Measurements from ENCODE around the gene RUNX2.

Gene RUNX2

GRCh38 chr6:45535933-45536332, 207.8 kb downstream of the RUNX2 start:
- no peaks in the 10 kb centered on the region; the same call in 1 of the 2 replicates for H3K27me3 ChIP-seq (replicated peaks; ENCODE audit: control insufficient read depth, insufficient read depth, low read length)
- no peaks in the 10 kb centered on the region for H3K36me3 ChIP-seq (ENCODE audit: control insufficient read depth, insufficient read depth, low read length)
- DNase-seq (ENCODE audit: extremely low read depth, insufficient read length): no peak
- TF ChIP-seq, protein P1, sequence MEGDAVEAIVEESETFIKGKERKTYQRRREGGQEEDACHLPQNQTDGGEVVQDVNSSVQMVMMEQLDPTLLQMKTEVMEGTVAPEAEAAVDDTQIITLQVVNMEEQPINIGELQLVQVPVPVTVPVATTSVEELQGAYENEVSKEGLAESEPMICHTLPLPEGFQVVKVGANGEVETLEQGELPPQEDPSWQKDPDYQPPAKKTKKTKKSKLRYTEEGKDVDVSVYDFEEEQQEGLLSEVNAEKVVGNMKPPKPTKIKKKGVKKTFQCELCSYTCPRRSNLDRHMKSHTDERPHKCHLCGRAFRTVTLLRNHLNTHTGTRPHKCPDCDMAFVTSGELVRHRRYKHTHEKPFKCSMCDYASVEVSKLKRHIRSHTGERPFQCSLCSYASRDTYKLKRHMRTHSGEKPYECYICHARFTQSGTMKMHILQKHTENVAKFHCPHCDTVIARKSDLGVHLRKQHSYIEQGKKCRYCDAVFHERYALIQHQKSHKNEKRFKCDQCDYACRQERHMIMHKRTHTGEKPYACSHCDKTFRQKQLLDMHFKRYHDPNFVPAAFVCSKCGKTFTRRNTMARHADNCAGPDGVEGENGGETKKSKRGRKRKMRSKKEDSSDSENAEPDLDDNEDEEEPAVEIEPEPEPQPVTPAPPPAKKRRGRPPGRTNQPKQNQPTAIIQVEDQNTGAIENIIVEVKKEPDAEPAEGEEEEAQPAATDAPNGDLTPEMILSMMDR (IDR thresholded peaks at IDR 0.05; ENCODE audit: insufficient read depth, low read length, poor library complexity, severe bottlenecking): no peak
- no peak overlapping the region for H3K4me3 ChIP-seq (replicated peaks; ENCODE audit: low read depth, low read length)

DNA sequence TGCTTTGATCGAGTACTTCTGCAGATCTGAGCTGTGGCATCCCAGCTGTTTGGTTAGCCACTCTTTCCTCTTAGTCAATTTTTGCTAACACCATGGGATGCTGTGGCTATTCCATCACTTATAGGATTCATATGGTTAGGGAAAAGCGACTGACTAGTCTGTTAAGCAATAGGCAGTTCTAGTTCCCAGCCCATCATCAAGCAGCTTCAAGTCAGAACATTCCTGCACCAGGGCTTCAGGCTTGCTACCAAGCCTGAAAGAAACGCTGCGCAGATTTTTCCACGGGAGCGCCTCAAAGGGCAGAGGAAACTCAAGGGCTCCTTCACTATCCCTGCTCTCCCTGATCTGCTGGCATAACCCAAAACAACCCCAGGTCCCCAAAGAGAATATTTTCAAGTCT, 209.4 kb downstream of the RUNX2 start:
- H3K4me3 ChIP-seq (replicated peaks; ENCODE audit: low read depth, low read length): no peak overlapping the region
- no peaks in the 10 kb centered on the region; the same call in 1 of the 2 replicates for H3K27me3 ChIP-seq (replicated peaks; ENCODE audit: control insufficient read depth, insufficient read depth, low read length)
- TF ChIP-seq, protein P1 (IDR thresholded peaks at IDR 0.05; ENCODE audit: insufficient read depth, low read length, poor library complexity, severe bottlenecking): no peak
- DNase-seq (ENCODE audit: extremely low read depth, insufficient read length): no peak
- H3K36me3 ChIP-seq (ENCODE audit: control insufficient read depth, insufficient read depth, low read length): no peaks in the 10 kb centered on the region

DNA sequence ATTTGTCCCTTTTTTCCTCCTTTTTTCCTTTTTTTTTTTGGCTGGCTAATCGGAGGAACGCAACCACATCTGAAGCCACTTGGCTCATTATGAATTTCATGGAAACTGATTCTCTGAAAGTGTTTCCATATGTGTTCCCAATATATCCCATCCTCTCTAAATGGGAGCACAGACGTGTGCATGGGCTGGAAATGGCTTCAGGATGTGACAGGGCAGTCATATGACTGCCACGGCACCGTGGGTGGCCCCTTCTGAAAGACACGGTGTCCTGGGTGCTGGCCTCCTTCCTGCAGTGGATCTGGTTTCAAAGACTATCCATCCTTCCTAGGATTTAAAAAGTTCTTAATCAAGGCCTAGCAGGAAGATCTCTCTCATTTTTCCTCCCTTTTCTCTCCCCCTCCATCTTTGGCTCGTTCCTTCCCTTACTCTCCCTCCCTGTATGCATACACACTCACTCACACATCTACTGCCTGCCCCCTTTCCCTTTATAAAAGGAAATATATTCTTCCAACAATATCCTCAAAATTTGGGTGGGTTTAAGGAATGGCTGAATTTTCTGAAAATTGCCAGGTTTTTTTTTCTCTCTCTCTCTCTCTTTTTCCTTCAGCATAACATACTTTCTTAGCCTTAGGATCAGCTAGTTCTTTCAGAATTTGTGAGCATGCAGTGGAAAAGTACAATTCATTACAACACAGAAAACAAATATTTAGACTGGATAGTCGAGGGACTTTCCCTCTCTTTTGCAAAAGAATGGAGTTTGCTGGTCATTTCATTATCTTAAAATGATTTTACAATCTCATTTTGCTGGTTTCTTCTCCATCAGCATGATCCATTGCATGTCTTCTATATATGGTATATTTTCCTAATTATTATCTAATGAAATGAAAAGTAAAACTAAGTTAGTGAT, 210.8 kb downstream of the RUNX2 start:
- no peak overlapping the region for H3K4me3 ChIP-seq (replicated peaks; ENCODE audit: low read depth, low read length)
- no peaks in the 10 kb centered on the region for H3K36me3 ChIP-seq (ENCODE audit: control insufficient read depth, insufficient read depth, low read length)
- H3K27me3 ChIP-seq (replicated peaks; ENCODE audit: control insufficient read depth, insufficient read depth, low read length): no peaks in the 10 kb centered on the region; the same call in 1 of the 2 replicates
- TF ChIP-seq, protein P1 (IDR thresholded peaks at IDR 0.05; ENCODE audit: insufficient read depth, low read length, poor library complexity, severe bottlenecking): no peak
- no peak for DNase-seq (ENCODE audit: extremely low read depth, insufficient read length)

DNA sequence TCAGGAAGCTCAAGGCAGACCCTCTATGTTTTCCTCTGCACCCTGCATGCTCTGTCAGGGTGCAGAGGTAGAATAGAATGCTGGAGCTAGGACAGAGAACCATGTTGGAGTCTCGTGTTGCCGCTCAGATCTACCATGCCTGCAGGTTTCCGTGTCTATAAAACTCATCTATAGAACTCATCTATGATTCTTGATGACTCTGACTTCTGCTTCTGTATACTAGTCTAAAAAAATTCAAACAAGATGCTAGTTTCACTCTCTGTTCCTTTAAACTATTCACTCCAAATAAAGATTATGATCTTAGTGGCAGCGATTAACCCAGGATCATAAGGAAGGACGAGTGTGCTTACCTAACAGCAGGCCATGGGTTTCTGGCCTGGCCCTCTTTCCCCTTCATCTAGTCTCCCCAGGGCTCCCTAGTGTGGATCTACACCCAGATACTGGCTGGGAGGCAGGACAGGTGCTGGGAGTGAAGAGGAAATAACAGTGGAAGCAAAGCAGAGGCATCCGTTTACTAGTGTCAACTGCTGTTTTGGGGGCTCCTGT, 212.3 kb downstream of the RUNX2 start:
- no peak for DNase-seq (ENCODE audit: extremely low read depth, insufficient read length)
- H3K36me3 ChIP-seq (ENCODE audit: control insufficient read depth, insufficient read depth, low read length): no peaks in the 10 kb centered on the region

GRCh38 chr6:45541934-45542333, 213.8 kb downstream of the RUNX2 start:
- TF ChIP-seq, protein P1 (IDR thresholded peaks at IDR 0.05; ENCODE audit: insufficient read depth, low read length, poor library complexity, severe bottlenecking): no peak
- DNase-seq (ENCODE audit: extremely low read depth, insufficient read length): no peak
- Histone ChIP-seq H3K27me3 (replicated peaks; ENCODE audit: control insufficient read depth, insufficient read depth, low read length) (no peaks in the 10 kb centered on the region), H3K36me3 (ENCODE audit: control insufficient read depth, insufficient read depth, low read length) (no peaks in the 10 kb centered on the region), H3K4me3 (replicated peaks; ENCODE audit: low read depth, low read length) (no peak overlapping the region)

More for the DNA sequence above, 212.3 kb downstream of the RUNX2 start:
- no peak overlapping the region for H3K4me3 ChIP-seq (replicated peaks; ENCODE audit: low read depth, low read length)
- H3K27me3 ChIP-seq (replicated peaks; ENCODE audit: control insufficient read depth, insufficient read depth, low read length): no peaks in the 10 kb centered on the region; the same call in 1 of the 2 replicates
- TF ChIP-seq, protein P1 (IDR thresholded peaks at IDR 0.05; ENCODE audit: insufficient read depth, low read length, poor library complexity, severe bottlenecking): no peak
